GM12801 (cell line): Measurements from ENCODE around the gene ENPP1.

ENCODE experiments used
- CTCF ChIP-seq: IDR thresholded peaks from one replicate; pipeline ENCODE4 v1.5.1; 2011; ENCODE audit warnings: control low read depth; ENCODE audit not compliant: insufficient read length; ENCODE audit errors: extremely low read depth

Gene ENPP1

GRCh38 chr6:131897050-131897435 lies 89.2 kb downstream of the ENPP1 start:
- TF ChIP-seq CTCF = no peak

GRCh38 chr6:131897621-131898020 lies 89.8 kb downstream of the ENPP1 start:
- no peak for TF ChIP-seq CTCF

GRCh38 chr6:131898718-131899117 lies 90.9 kb downstream of the ENPP1 start:
- TF ChIP-seq CTCF = no peak

- TF ChIP-seq CTCF = no peak
Observed at GRCh38 chr6:131900231-131900630, 92.4 kb downstream of the ENPP1 start.

GRCh38 chr6:131909408-131910218 lies 101.8 kb downstream of the ENPP1 start:
- no peak for TF ChIP-seq CTCF

GRCh38 chr6:131910219-131910589 lies 102.4 kb downstream of the ENPP1 start:
- no peak for TF ChIP-seq CTCF

- no peak for TF ChIP-seq CTCF
Observed at GRCh38 chr6:131910956-131911355, 103.1 kb downstream of the ENPP1 start.
